ENCODE measurements around the gene BANK1. TPM values are rescaled to one million over a fixed set of nuclear protein-coding genes. Genes with fewer than 3 reads are reported as not detected.

BANK1 gene
- total RNA-seq (10 to 100 TPM in 2 of 5 donors, 1 to 10 TPM in 2, not detected in 1; 1.1 to 24.3 (median 8.5) TPM), polyA plus RNA-seq (1 to 10 TPM in 1 of 3 donors, under 1 TPM in 2; 0.31 to 2.1 (median 0.44) TPM)
- long read RNA-seq, donor 1: 0 reads
- long read RNA-seq, donor 2: 0 reads
- long read RNA-seq, donor 3: 0 reads
- long read RNA-seq, donor 4: 0 reads
- long read RNA-seq, donor 5: 0 reads
- long read RNA-seq, donor 6: 0 reads
- long read RNA-seq, donor 7: 0 reads
- long read RNA-seq, donor 8: 0 reads
- long read RNA-seq, donor 9: 0 reads
- long read RNA-seq, donor 10: 0 reads

GRCh38 chr4:101790521-101791181 is at the start of gene BANK1:
Gene BANK1, plus strand, starts transcription at chr4:101790730. Its CDS starts 151 bp downstream, at chr4:101790881.
- DNase-seq: peak; percentile 62 to 77
- H3K27me3 ChIP-seq: peaks cover 0 to 6% (median 0%) of the 10 kb centered on the region in 3 donors
- TF ChIP-seq CTCF (IDR thresholded peaks at IDR 0.05): peak in 1 of 7 experiments; percentile 4
- no peak for TF ChIP-seq EP300 (IDR thresholded peaks at IDR 0.05)
- peaks cover 0 to 14% (median 10%) of the 10 kb centered on the region in 4 donors for H3K4me1 ChIP-seq
- H3K4me3 ChIP-seq: peak within 1 kb of the TSS; percentile 54 to 65 (median 58)
- intact Hi-C loops (cut with DNase I; ENCODE audit: low total_unique reads): no loop called here
- WGBS, 5 donors: 3 to 12% (median 5%) methylated on average over 15 to 44 of the region's 44 CpGs
- no peaks in the 10 kb centered on the region for H3K36me3 ChIP-seq
- peak within 1 kb of the TSS in 3 of 5 donors; percentile 57 to 69 (median 66) for H3K27ac ChIP-seq
- H3K9me3 ChIP-seq: no peaks in the 10 kb centered on the region

- 50 to 66% (median 61%) methylated on average over 2 of the region's 2 CpGs for WGBS, 5 donors
- Histone ChIP-seq H3K27me3 (no peaks in the 10 kb centered on the region), H3K36me3 (no peaks in the 10 kb centered on the region), H3K4me1 (no peaks in the 10 kb centered on the region), H3K27ac (no peak overlapping the region), H3K4me3 (no peak overlapping the region), H3K9me3 (no peaks in the 10 kb centered on the region)
- TF ChIP-seq EP300 (IDR thresholded peaks at IDR 0.05) (no peak), POLR2AphosphoS5 (IDR thresholded peaks at IDR 0.05) (no peak), CTCF (IDR thresholded peaks at IDR 0.05) (no peak), POLR2A (IDR thresholded peaks at IDR 0.05) (no peak)
- intact Hi-C loops (cut with DNase I; ENCODE audit: low total_unique reads): no loop called here
- DNase-seq: no peak
Observed at GRCh38 chr4:101753721-101754120, 36.8 kb upstream of the BANK1 start.

- Histone ChIP-seq H3K4me3 (no peak overlapping the region), H3K36me3 (no peaks in the 10 kb centered on the region), H3K4me1 (no peaks in the 10 kb centered on the region), H3K9me3 (no peaks in the 10 kb centered on the region), H3K27ac (no peak overlapping the region), H3K27me3 (no peaks in the 10 kb centered on the region)
- intact Hi-C loops (cut with DNase I; ENCODE audit: low total_unique reads): no loop called here
- no peak for TF ChIP-seq CTCF (IDR thresholded peaks at IDR 0.05)
- TF ChIP-seq POLR2AphosphoS5 (IDR thresholded peaks at IDR 0.05): no peak
- no peak for TF ChIP-seq EP300 (IDR thresholded peaks at IDR 0.05)
- no peak for TF ChIP-seq POLR2A (IDR thresholded peaks at IDR 0.05)
- WGBS, 5 donors: 19 to 51% (median 33%) methylated on average over 2 of the region's 2 CpGs
- peak in 1 of 2 donors; percentile 11 for DNase-seq
Observed at GRCh38 chr4:101756181-101756580, 34.3 kb upstream of the BANK1 start.

- Histone ChIP-seq H3K4me1 (no peaks in the 10 kb centered on the region), H3K9me3 (no peaks in the 10 kb centered on the region), H3K36me3 (no peaks in the 10 kb centered on the region), H3K27ac (no peak overlapping the region), H3K27me3 (no peaks in the 10 kb centered on the region), H3K4me3 (no peak overlapping the region)
- WGBS, 5 donors: 23 to 53% (median 30%) methylated on average over 1 of the region's 1 CpG
- intact Hi-C loops (cut with DNase I; ENCODE audit: low total_unique reads): no loop called here
- TF ChIP-seq EP300 (IDR thresholded peaks at IDR 0.05) (no peak), CTCF (IDR thresholded peaks at IDR 0.05) (no peak), POLR2A (IDR thresholded peaks at IDR 0.05) (no peak), POLR2AphosphoS5 (IDR thresholded peaks at IDR 0.05) (no peak)
- peak in 1 of 2 donors; percentile 10 for DNase-seq
Observed at GRCh38 chr4:101761405-101761804, 29.1 kb upstream of the BANK1 start.

Measured in stomach (tissue), 19 donors.